HG03432 (cell line): Measurements from ENCODE around the gene LCOR.

Experiments
- ATAC-seq: cut with Tn5 transposase; IDR thresholded peaks from one replicate; pipeline ENCODE4 v1.9.1; 2021; ENCODE audit warnings: mild to moderate bottlenecking, moderate library complexity; ENCODE audit not compliant: unreplicated experiment

The LCOR gene

GRCh38 chr10:96889415-96890171 lies 57.5 kb downstream of the LCOR start:
- ATAC-seq: no peak

GRCh38 chr10:96890172-96890513 lies 58.0 kb downstream of the LCOR start:
- ATAC-seq: no peak

- ATAC-seq: no peak
Observed at GRCh38 chr10:96890580-96890979, 58.5 kb downstream of the LCOR start.

GRCh38 chr10:96891840-96892239 lies 59.7 kb downstream of the LCOR start:
- no peak for ATAC-seq

GRCh38 chr10:96895662-96896424 lies 63.7 kb downstream of the LCOR start:
- no peak for ATAC-seq

- ATAC-seq: no peak
Observed at GRCh38 chr10:96896884-96897589, 64.9 kb downstream of the LCOR start.

GRCh38 chr10:96902117-96902516 lies 70.0 kb downstream of the LCOR start:
- no peak for ATAC-seq

GRCh38 chr10:96902731-96903358 lies 70.7 kb downstream of the LCOR start:
- no peak for ATAC-seq

GRCh38 chr10:96904648-96905047 lies 72.5 kb downstream of the LCOR start:
- ATAC-seq: no peak

- no peak for ATAC-seq
Observed at GRCh38 chr10:96906864-96907263, 74.8 kb downstream of the LCOR start.

- ATAC-seq: no peak
Observed at GRCh38 chr10:96910488-96911395, 78.6 kb downstream of the LCOR start.

- no peak for ATAC-seq
Observed at GRCh38 chr10:96912405-96912804, 80.3 kb downstream of the LCOR start.

GRCh38 chr10:96913906-96914305 lies 81.8 kb downstream of the LCOR start:
- no peak for ATAC-seq

- no peak for ATAC-seq
Observed at GRCh38 chr10:96917628-96918027, 85.5 kb downstream of the LCOR start.

- ATAC-seq: no peak
Observed at GRCh38 chr10:96918214-96919002, 86.3 kb downstream of the LCOR start.

GRCh38 chr10:96919785-96920430 lies 87.8 kb downstream of the LCOR start:
- no peak for ATAC-seq

GRCh38 chr10:96921655-96922054 lies 89.6 kb downstream of the LCOR start:
- ATAC-seq: no peak

- no peak for ATAC-seq
Observed at GRCh38 chr10:96922978-96923948, 91.2 kb downstream of the LCOR start.
